Bronchial epithelial cell (primary cell): Measurements from ENCODE around the gene CAPN5. TPM values are rescaled to one million over a fixed set of nuclear protein-coding genes. Genes with fewer than 3 reads are reported as not detected.

ENCODE experiments used
- DNase-seq: peaks from one replicate; pipeline ENCODE4 v3.0.0-alpha.2; 2010; ENCODE audit warnings: low read depth
- FAIRE-seq: peaks from 2 replicates; lab custom pipeline; 2011; peaks lifted over from hg19 to GRCh38; lab: Jason Lieb, UNC
- H3K27me3 ChIP-seq: 2 replicates; pipeline ENCODE4 v1.5.1; 2011; ENCODE audit warnings: low read length; ENCODE audit not compliant: control insufficient read depth, insufficient read depth
- H3K36me3 ChIP-seq: 2 replicates; pipeline ENCODE4 v1.5.1; 2011; ENCODE audit warnings: low read length; ENCODE audit not compliant: control insufficient read depth, insufficient read depth
- H3K4me3 ChIP-seq: 2 replicates; pipeline ENCODE4 v1.5.1; 2011; ENCODE audit warnings: mild to moderate bottlenecking, low read depth, low read length, control low read depth
- CTCF ChIP-seq: IDR thresholded peaks from 2 replicates; pipeline ENCODE4 v1.5.1; 2011; ENCODE audit warnings: mild to moderate bottlenecking, moderate library complexity, low read length, control low read depth, inconsistent platforms; ENCODE audit not compliant: insufficient read depth, severe bottlenecking
- total RNA-seq: library from RNA; depleted of rRNA; stranded (reverse); fragments of >200 nt; gene quantifications from 2 replicates; pipeline ENCODE4 v1.2.1, GENCODE V29; 2014

The CAPN5 gene
- total RNA-seq, 1 donor from 2014 or later, result 3.2 TPM

- TF ChIP-seq CTCF, result no peak
- FAIRE-seq (no peak), DNase-seq (no peak)
- no peaks in the 10 kb centered on the region for H3K36me3 ChIP-seq
- H3K4me3 ChIP-seq, result no peak overlapping the region
- H3K27me3 ChIP-seq, result no peaks in the 10 kb centered on the region
These were observed 105.3 kb downstream of the CAPN5 start for GRCh38 chr11:77171885-77172665.

DNA sequence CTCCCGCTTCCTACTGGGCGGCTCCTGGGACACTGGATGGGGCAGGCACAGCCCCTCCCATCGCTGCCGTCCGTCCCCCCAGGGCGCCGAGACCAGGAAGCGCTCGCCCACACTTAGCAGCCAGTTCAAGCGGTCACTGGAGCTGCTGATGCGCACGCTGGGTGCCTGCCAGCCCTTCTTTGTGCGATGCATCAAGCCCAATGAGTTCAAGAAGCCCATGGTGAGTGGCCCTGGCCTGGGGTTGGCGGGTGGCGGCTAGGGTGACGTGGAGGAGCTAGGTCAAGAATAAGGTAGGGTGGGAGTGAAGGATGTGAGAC lies 105.9 kb downstream of the CAPN5 start:
- H3K4me3 ChIP-seq, result no peak overlapping the region

GRCh38 chr11:77173494-77173893 lies 106.7 kb downstream of the CAPN5 start:
- DNase-seq (no peak), FAIRE-seq (no peak)
- no peak for TF ChIP-seq CTCF
- Histone ChIP-seq H3K4me3 (no peak overlapping the region), H3K36me3 (no peaks in the 10 kb centered on the region), H3K27me3 (no peaks in the 10 kb centered on the region)

More for the DNA sequence above, 105.9 kb downstream of the CAPN5 start:
- FAIRE-seq (no peak), DNase-seq (no peak)
- Histone ChIP-seq H3K36me3 (no peaks in the 10 kb centered on the region), H3K27me3 (no peaks in the 10 kb centered on the region)
- TF ChIP-seq CTCF, result no peak

GRCh38 chr11:77174559-77174958 lies 107.8 kb downstream of the CAPN5 start:
- FAIRE-seq (no peak), DNase-seq (no peak)
- Histone ChIP-seq H3K36me3 (no peaks in the 10 kb centered on the region), H3K27me3 (no peaks in the 10 kb centered on the region), H3K4me3 (no peak overlapping the region)
- TF ChIP-seq CTCF, result no peak

GRCh38 chr11:77175021-77175842 lies 108.5 kb downstream of the CAPN5 start:
- no peaks in the 10 kb centered on the region for H3K36me3 ChIP-seq
- no peak for FAIRE-seq
- no peaks in the 10 kb centered on the region for H3K27me3 ChIP-seq
- DNase-seq, result no peak
- no peak overlapping the region for H3K4me3 ChIP-seq
- TF ChIP-seq CTCF, result no peak

Other genes with a start within 250 kb of the CAPN5 start
- gene ACER3, start 206.1 kb upstream of the CAPN5 start, total RNA-seq, result 5.4 and 12.4 TPM in 2 replicates
- gene B3GNT6, start 32.6 kb upstream of the CAPN5 start, total RNA-seq, result under 0.01 and 0.64 TPM in 2 replicates
- gene OMP, start 35.9 kb downstream of the CAPN5 start, total RNA-seq, result not detected in 2 replicates
- under 0.01 and 0.13 TPM in 2 replicates for gene MYO7A, start 61.3 kb downstream of the CAPN5 start, total RNA-seq
- not detected in 2 replicates for gene GDPD4, start 234.7 kb downstream of the CAPN5 start, total RNA-seq